GM12875 (cell line): Measurements from ENCODE around the gene P2RY6.

Experiments used
- H3K4me3 ChIP-seq: one replicate; pipeline ENCODE4 v1.5.1; 2011; ENCODE audit warnings: low read depth, low read length, control low read depth
- TF ChIP-seq, protein P1 (sequence below): IDR thresholded peaks from 2 replicates; pipeline ENCODE4 v1.5.1; 2011; ENCODE audit warnings: low read depth, mild to moderate bottlenecking, control low read depth, inconsistent platforms, low read length, moderate library complexity, borderline replicate concordance; ENCODE audit not compliant: insufficient read depth

P2RY6 gene

DNA sequence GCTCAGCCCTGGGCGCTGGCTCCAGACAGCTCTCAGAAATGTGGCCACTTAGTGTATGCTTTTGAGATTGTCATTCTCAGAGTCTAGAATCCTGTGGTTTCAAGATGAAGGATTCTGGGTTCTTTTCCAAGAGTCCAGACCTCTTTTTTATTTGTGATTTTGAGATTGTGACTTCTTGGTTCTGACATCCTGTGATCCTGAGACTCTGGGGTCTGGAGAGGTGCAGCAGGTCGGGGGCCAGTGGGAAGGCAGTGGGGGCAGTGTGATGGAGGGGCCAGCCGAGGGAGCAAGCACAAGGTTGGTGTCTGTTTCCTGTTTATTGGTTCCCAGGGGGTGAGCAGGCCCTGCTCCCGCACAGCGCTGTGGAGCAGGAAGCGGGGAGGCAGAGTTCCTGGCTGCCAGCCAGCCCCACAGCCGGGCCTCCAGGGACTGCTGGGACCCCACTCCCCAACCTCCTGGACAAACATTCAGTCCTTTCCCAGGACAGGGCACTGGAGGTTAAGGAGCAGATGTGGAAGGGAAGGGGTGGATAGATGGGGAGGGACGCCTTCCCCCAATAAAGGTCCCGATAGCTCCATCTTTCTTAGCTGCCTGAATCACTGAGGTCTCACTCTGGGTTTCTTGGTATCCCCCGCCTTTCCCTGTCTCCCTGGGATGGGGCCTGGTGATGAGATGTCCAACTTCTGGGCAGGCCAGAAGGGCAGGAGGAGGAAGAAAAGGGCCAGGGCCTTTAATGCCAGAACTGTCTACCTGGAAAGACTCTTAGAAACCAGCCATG is 49.7 kb downstream of the P2RY6 start:
- TF ChIP-seq, protein P1, sequence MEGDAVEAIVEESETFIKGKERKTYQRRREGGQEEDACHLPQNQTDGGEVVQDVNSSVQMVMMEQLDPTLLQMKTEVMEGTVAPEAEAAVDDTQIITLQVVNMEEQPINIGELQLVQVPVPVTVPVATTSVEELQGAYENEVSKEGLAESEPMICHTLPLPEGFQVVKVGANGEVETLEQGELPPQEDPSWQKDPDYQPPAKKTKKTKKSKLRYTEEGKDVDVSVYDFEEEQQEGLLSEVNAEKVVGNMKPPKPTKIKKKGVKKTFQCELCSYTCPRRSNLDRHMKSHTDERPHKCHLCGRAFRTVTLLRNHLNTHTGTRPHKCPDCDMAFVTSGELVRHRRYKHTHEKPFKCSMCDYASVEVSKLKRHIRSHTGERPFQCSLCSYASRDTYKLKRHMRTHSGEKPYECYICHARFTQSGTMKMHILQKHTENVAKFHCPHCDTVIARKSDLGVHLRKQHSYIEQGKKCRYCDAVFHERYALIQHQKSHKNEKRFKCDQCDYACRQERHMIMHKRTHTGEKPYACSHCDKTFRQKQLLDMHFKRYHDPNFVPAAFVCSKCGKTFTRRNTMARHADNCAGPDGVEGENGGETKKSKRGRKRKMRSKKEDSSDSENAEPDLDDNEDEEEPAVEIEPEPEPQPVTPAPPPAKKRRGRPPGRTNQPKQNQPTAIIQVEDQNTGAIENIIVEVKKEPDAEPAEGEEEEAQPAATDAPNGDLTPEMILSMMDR, result no peak
- no peak overlapping the region for H3K4me3 ChIP-seq

DNA sequence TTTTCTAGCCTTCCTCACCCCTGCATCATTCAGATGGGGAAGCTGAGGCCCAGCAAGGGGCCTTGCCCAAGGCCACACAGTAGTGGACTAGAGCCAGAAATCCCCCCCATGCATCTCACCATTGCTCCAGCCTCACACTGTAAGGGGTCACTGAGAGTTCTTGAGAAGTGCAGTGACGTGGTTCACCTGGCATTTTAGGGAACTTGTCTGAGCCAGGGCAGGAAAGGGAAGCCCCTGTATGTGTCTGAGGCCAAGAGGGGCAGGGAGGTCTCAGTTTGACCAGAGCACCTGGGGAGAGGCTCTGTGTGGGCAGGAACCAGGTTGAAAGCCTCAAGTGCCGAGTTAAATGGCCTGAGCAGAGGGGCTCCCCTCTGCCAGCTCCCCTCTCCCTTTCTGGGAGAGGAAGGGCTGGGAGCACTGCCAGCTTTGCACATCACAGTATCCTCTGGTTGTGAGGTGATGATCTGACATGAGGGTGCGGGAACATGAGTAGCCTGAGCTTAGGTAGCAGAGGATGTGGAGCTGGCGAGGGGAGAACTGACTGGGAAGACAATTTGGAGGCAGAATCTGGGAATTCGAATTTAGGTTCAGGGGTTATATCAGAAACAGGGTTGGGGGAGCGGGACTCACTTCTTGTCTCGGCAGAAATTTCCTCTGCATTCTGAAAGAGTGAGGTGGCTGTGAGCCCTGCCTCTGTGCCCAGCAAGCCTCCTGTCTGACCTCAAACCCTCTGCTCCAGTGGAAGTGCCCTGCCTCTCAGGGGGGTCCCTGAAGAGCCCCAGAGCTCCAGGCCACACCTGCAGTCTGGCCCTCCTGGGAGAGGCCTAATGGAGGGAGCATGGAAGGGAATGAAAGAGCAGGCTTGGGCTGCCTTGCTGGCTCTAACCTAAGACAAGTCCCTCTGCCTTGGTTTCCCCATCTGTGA is 50.5 kb downstream of the P2RY6 start:
- no peak overlapping the region for H3K4me3 ChIP-seq
- TF ChIP-seq, protein P1, result no peak

DNA sequence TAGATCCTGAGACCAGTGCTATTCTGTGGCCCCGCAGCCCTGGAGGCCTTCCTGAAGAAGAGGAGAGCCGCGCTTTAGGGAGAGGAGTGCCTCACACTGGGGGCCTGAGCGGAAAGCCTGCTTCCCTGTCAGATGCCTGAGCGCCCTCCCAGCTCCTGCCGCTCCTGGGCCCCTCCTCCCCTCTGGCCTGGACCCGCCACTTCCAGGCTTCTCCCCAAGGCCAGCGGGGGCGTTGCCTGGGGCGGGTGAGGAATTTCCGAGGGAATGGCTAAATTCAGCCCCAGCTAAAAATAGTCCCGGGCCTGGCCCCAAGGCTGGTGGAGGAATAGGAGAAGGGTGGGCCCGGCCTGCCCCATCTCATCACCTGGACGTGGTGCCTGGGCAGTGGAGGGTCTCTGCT is 51.3 kb downstream of the P2RY6 start:
- TF ChIP-seq, protein P1, result no peak
- no peak overlapping the region for H3K4me3 ChIP-seq

DNA sequence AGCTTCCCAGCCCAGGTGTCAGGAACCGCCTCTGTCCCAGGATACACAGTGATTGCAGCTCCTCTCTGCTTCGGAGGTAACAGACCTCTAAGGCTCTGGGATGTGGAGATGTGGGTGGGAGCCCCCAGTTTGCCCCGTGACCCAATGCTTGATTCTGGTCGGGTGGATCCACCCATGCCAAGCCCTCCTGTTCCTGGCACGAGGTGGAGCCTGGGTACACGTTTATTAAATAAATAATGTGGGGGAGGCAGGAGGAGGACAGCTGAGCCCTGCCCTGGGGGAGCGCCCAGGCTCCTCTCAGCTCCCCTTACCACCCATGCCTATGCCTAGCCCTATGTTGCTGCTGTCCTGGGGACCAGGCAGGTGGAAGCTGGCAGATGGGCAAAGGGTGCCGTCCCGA is 52.0 kb downstream of the P2RY6 start:
- TF ChIP-seq, protein P1, result no peak
- no peak overlapping the region for H3K4me3 ChIP-seq

DNA sequence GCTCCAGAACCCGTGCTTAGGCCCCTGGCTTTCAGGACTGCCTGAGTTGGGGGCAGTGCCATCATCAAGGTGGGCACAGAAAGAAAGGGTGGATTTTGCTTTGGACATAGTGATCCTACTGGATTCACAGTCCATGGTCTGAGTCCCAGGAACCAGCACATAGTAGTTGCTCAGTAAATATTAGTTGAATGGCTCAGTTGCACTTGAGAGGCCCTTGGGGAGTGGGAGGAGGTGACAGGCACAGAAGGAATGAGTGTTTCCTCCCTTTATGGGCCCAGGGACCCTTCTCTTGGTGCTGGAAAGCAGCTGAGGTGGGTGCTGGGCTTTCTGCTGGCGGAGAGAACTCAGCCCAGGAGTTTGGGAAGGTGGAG is 52.5 kb downstream of the P2RY6 start:
- H3K4me3 ChIP-seq, result no peak overlapping the region
- TF ChIP-seq, protein P1, result no peak

DNA sequence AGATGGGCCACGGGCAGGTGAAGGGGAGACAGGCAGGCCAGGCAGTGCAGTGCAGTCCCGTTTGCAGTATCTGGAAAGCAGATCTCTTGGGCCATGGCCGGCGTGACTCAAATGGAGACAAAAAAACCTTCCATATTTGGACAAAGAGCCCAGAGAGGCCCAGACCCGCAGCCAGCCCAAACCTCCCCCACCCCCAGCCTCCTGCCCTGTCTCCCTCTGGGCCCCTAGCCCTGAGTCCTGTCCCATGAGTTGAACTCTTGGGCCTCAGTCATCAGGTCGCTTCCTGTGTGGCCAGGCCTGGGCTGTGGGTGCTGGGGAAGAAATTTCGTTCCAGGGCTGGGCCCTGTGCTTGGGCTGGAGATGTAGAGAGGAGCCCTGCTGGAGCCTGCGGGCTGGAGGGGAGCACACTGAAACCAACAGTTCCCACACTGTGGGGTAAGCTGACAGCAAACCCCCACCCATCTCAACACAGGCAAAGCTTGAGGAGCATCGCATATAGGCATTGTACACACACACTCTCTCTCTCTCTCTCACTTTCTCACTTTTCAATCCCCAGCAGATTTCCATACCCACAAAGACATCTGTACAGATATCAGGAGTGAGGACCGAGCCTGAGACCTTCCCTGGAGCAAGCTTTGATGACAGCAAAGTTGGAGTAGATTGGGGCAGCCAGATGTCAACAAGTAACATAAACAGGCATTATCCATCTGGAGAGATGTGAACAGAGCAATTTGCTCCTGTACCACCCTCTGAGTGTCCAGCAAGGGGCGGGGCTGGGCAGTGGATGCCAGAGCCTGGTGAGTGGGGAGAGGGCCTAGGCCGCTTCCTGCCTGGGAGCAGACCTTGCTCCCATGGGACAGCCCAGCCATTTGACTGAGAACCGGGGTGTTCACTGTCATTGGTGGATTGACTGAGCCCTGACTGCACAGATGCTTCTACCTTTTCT is 53.2 kb downstream of the P2RY6 start:
- H3K4me3 ChIP-seq, result no peak overlapping the region
- TF ChIP-seq, protein P1, result no peak
